H9 (cell line): ENCODE data around the gene LRRN1. TPM values are rescaled to one million over a fixed set of nuclear protein-coding genes. Genes with fewer than 3 reads are reported as not detected.
"Not testable (repeated sequence)": the region's sequence is repeated elsewhere in the genome, so short reads cannot be mapped to it uniquely, and the experiment has no call there.

Source experiments
- DNase-seq: peaks from one replicate; pipeline ENCODE4 v3.0.0-alpha.2; 2017
- H2AFZ ChIP-seq: one replicate; pipeline ENCODE4 v1.6.1; 2013; ENCODE audit warnings: mild to moderate bottlenecking, low read length, control low read depth, moderate library complexity
- H2AK5ac ChIP-seq: 2 replicates; pipeline ENCODE4 v1.6.1; 2013; ENCODE audit warnings: low read length, control low read depth, mixed read lengths; ENCODE audit not compliant: insufficient read length
- H2BK120ac ChIP-seq: one replicate; pipeline ENCODE4 v1.6.1; 2013; ENCODE audit warnings: low read depth, mild to moderate bottlenecking, low read length, control low read depth, inconsistent platforms; ENCODE audit not compliant: poor library complexity, severe bottlenecking
- H2BK12ac ChIP-seq: 2 replicates; pipeline ENCODE4 v1.6.1; 2013; ENCODE audit warnings: low read length, control low read depth, mixed read lengths, low read depth; ENCODE audit not compliant: insufficient read length
- H2BK15ac ChIP-seq: 2 replicates; pipeline ENCODE4 v1.6.1; 2013; ENCODE audit warnings: low read depth, low read length, control low read depth
- H2BK20ac ChIP-seq: one replicate; pipeline ENCODE4 v1.6.1; 2013; ENCODE audit warnings: low read depth, mild to moderate bottlenecking, low read length, control low read depth, inconsistent platforms; ENCODE audit not compliant: poor library complexity, severe bottlenecking
- H2BK5ac ChIP-seq: 2 replicates; pipeline ENCODE4 v1.6.1; 2013; ENCODE audit warnings: low read length, control low read depth, mixed read lengths; ENCODE audit not compliant: insufficient read length
- H3K14ac ChIP-seq: 2 replicates; pipeline ENCODE4 v1.6.1; 2013; ENCODE audit warnings: low read length, control low read depth; ENCODE audit not compliant: insufficient read depth
- H3K18ac ChIP-seq: 2 replicates; pipeline ENCODE4 v1.6.1; 2013; ENCODE audit warnings: low read depth, mild to moderate bottlenecking, mixed read lengths, low read length, control low read depth; ENCODE audit not compliant: insufficient read length
- H3K23ac ChIP-seq: 2 replicates; pipeline ENCODE4 v1.6.1; 2013; ENCODE audit warnings: low read length, control low read depth, mixed read lengths, low read depth; ENCODE audit not compliant: insufficient read length
- H3K23me2 ChIP-seq: 2 replicates; pipeline ENCODE4 v1.6.1; 2013; ENCODE audit warnings: low read depth, mild to moderate bottlenecking, mixed read lengths, low read length, control low read depth; ENCODE audit not compliant: insufficient read length, poor library complexity, severe bottlenecking
- H3K27ac ChIP-seq: 2 replicates; pipeline ENCODE4 v1.5.1; 2013; ENCODE audit warnings: low read length, control low read depth, mixed read lengths, low read depth; ENCODE audit not compliant: insufficient read length
- H3K27me3 ChIP-seq: 2 replicates; pipeline ENCODE4 v1.6.1; 2013; ENCODE audit warnings: low read length, control low read depth, inconsistent platforms; ENCODE audit not compliant: insufficient read depth
- H3K4ac ChIP-seq: 2 replicates; pipeline ENCODE4 v1.6.1; 2013; ENCODE audit warnings: low read depth, mild to moderate bottlenecking, control low read depth, inconsistent platforms, low read length, moderate library complexity
- H3K4me1 ChIP-seq: 2 replicates; pipeline ENCODE4 v1.6.1; 2013; ENCODE audit warnings: low read length, control low read depth, inconsistent platforms; ENCODE audit not compliant: insufficient read depth
- H3K4me2 ChIP-seq: 2 replicates; pipeline ENCODE4 v1.6.1; 2013; ENCODE audit warnings: low read length, control low read depth, mixed read lengths; ENCODE audit not compliant: insufficient read length, insufficient read depth
- H3K56ac ChIP-seq: 2 replicates; pipeline ENCODE4 v1.6.1; 2013; ENCODE audit warnings: low read depth, mild to moderate bottlenecking, mixed read lengths, low read length, control low read depth; ENCODE audit not compliant: insufficient read length
- H3K79me1 ChIP-seq: 2 replicates; pipeline ENCODE4 v1.6.1; 2013; ENCODE audit warnings: low read depth, mild to moderate bottlenecking, moderate library complexity, low read length, control low read depth, inconsistent platforms; ENCODE audit not compliant: insufficient read depth, poor library complexity, severe bottlenecking
- H3K79me2 ChIP-seq: 2 replicates; pipeline ENCODE4 v1.6.1; 2013; ENCODE audit warnings: low read length, control low read depth, inconsistent platforms; ENCODE audit not compliant: insufficient read depth
- H3K9ac ChIP-seq: 2 replicates; pipeline ENCODE4 v1.6.1; 2013; ENCODE audit warnings: low read length, control low read depth, mixed read lengths; ENCODE audit not compliant: insufficient read length; ENCODE audit errors: extremely low read depth
- H3K9me3 ChIP-seq: one replicate; pipeline ENCODE4 v1.6.1; 2013; ENCODE audit warnings: low read depth, low read length, inconsistent platforms; ENCODE audit not compliant: control insufficient read depth
- H3T11ph ChIP-seq: one replicate; pipeline ENCODE4 v1.6.1; 2013; ENCODE audit warnings: mild to moderate bottlenecking, low read length, control low read depth, inconsistent platforms
- H4K20me1 ChIP-seq: one replicate; pipeline ENCODE4 v1.6.1; 2013; ENCODE audit not compliant: control insufficient read depth, insufficient read length, insufficient read depth
- H4K5ac ChIP-seq: 2 replicates; pipeline ENCODE4 v1.6.1; 2013; ENCODE audit warnings: low read depth, mild to moderate bottlenecking, mixed read lengths, low read length, control low read depth; ENCODE audit not compliant: insufficient read length
- H4K8ac ChIP-seq: replicated peaks from 2 replicates; pipeline ENCODE4 v1.6.1; 2013; ENCODE audit warnings: low read length, control low read depth, mixed read lengths, low read depth; ENCODE audit not compliant: insufficient read length
- H4K91ac ChIP-seq: 2 replicates; pipeline ENCODE4 v1.6.1; 2013; ENCODE audit warnings: low read depth, mild to moderate bottlenecking, moderate library complexity, mixed read lengths, low read length, control low read depth; ENCODE audit not compliant: insufficient read length
- H3K27ac Mint-ChIP-seq, 3 experiments: 2 replicates in 2 of 3; 3 replicates in 1 of 3; pipeline ENCODE4 v1.8.0; 2020 to 2021; ENCODE audit warnings: mixed read lengths in 3 of 3, mild to moderate bottlenecking in 1 of 3, moderate library complexity in 1 of 3
- H3K27me3 Mint-ChIP-seq: 2 replicates; pipeline ENCODE4 v1.8.0; 2021; ENCODE audit warnings: low read depth, mild to moderate bottlenecking, moderate library complexity, mixed read lengths
- H3K36me3 Mint-ChIP-seq, 3 experiments: 2 replicates in 2 of 3; 3 replicates in 1 of 3; pipeline ENCODE4 v1.8.0; 2020 to 2021; ENCODE audit warnings: low read depth in 3 of 3, mixed read lengths in 3 of 3; ENCODE audit not compliant: insufficient read depth in 1 of 3
- H3K4me1 Mint-ChIP-seq, 2 experiments: 2 replicates each; pipeline ENCODE4 v1.8.0; 2020; ENCODE audit warnings: mixed read lengths in 2 of 2
- H3K4me3 Mint-ChIP-seq, 2 experiments: 2 replicates in 1 of 2; 3 replicates in 1 of 2; pipeline ENCODE4 v1.8.0; 2020 to 2021; ENCODE audit warnings: mild to moderate bottlenecking in 2 of 2, mixed read lengths in 2 of 2, moderate library complexity in 1 of 2
- H3K9me3 Mint-ChIP-seq, 2 experiments: 2 replicates in 1 of 2; 3 replicates in 1 of 2; pipeline ENCODE4 v1.8.0; 2020; ENCODE audit warnings: mild to moderate bottlenecking in 2 of 2, mixed read lengths in 2 of 2, moderate library complexity in 1 of 2
- CTCF ChIP-seq: fragments of 200-600 bp; sonication (generic); conservative IDR thresholded peaks from 3 replicates; pipeline ENCODE4 v1.8.0; 2021; ENCODE audit warnings: antibody characterized with exemption, mild to moderate bottlenecking
- WGBS: extraction: QIAGEN DNeasy Blood & Tissue Kit; methylation state at CpG from one replicate; pipeline ENCODE4 v1.1.7; 2013; ENCODE audit warnings: missing lambda C conversion rate, low lambda C conversion rate, mixed read lengths; ENCODE audit not compliant: insufficient read length; ENCODE audit errors: extremely low coverage; 5-methylcytosine and 5-hydroxymethylcytosine counted together
- total RNA-seq: library from RNA; stranded (reverse); gene quantifications from 2 replicates; pipeline ENCODE4 v1.2.1, GENCODE V29; 2021

The LRRN1 gene
- total RNA-seq, 1 experiment from 2014 or later: 269 TPM

GRCh38 chr3:3881050-3881449, 81.8 kb downstream of the LRRN1 start:
- no peak for DNase-seq
- Histone ChIP-seq H4K20me1 (no peaks in the 10 kb centered on the region), H3K79me2 (no peaks in the 10 kb centered on the region), H3K23ac (no peak overlapping the region), H3K18ac (no peak overlapping the region), H2AK5ac (no peak overlapping the region), H4K8ac (no peak overlapping the region), H3T11ph (no peak overlapping the region), H2BK15ac (no peak overlapping the region), H3K4me2 (no peak overlapping the region), H2BK120ac (no peak overlapping the region), H3K4me1 (no peaks in the 10 kb centered on the region), H3K9me3 (no peaks in the 10 kb centered on the region), H3K9ac (no peak overlapping the region), H3K79me1 (no peaks in the 10 kb centered on the region), H2AFZ (no peak overlapping the region), H3K27me3 (no peaks in the 10 kb centered on the region), H3K27ac (no peak overlapping the region), H2BK20ac (no peak overlapping the region), H3K56ac (no peak overlapping the region), H3K14ac (no peak overlapping the region), H4K91ac (no peak overlapping the region), H4K5ac (no peak overlapping the region), H2BK5ac (no peak overlapping the region), H2BK12ac (no peak overlapping the region), H3K23me2 (no peaks in the 10 kb centered on the region), H3K4ac (no peak overlapping the region)
- Mint-ChIP-seq H3K9me3 (peaks cover 3 to 4% of the 10 kb centered on the region in 2 experiments; a peak in 2 of 5 replicates), H3K27me3 (no peaks in the 10 kb centered on the region), H3K4me1 (no peaks in the 10 kb centered on the region), H3K4me3 (no peak overlapping the region), H3K27ac (no peak overlapping the region), H3K36me3 (no peaks in the 10 kb centered on the region; a peak in 1 of 7 replicates)
- WGBS: no CpG with 5 or more reads among the region's 7 CpGs
- TF ChIP-seq CTCF: no peak

- H2BK12ac ChIP-seq, DNase-seq, H3K4me3 Mint-ChIP-seq, H3K27ac ChIP-seq, H3K9me3 ChIP-seq, H2BK20ac ChIP-seq, H4K5ac ChIP-seq, H3K27me3 ChIP-seq, H3K14ac ChIP-seq, H3K18ac ChIP-seq, H3K23ac ChIP-seq, H3K27me3 Mint-ChIP-seq, H4K20me1 ChIP-seq, H3K4me1 Mint-ChIP-seq, H2AFZ ChIP-seq, H3K79me2 ChIP-seq, H3K4me1 ChIP-seq, H3T11ph ChIP-seq, H2BK5ac ChIP-seq, H2AK5ac ChIP-seq, H3K23me2 ChIP-seq, H3K79me1 ChIP-seq, H3K9ac ChIP-seq, H3K56ac ChIP-seq, H3K4me2 ChIP-seq, H2BK15ac ChIP-seq, H3K27ac Mint-ChIP-seq, H2BK120ac ChIP-seq, H4K8ac ChIP-seq, H3K4ac ChIP-seq, H4K91ac ChIP-seq: not testable (repeated sequence)
- H3K36me3 Mint-ChIP-seq: peaks cover 7 to 29% (median 21%) of the 10 kb centered on the region in 3 experiments; a peak in 6 of 7 replicates
- peaks cover 28 to 49% of the 10 kb centered on the region in 2 experiments for H3K9me3 Mint-ChIP-seq
These were observed 88.1 kb downstream of the LRRN1 start for GRCh38 chr3:3887311-3887710.
